Keratinocyte (primary cell): ENCODE data around the gene CASK. TPM values are rescaled to one million over a fixed set of nuclear protein-coding genes. Genes with fewer than 3 reads are reported as not detected.

Experiments
- DNase-seq: peaks from one replicate; pipeline ENCODE4 v3.0.0-alpha.2; 2011; ENCODE audit warnings: low read depth, missing footprints, low spot score
- FAIRE-seq: peaks from 2 replicates; lab custom pipeline; 2011; peaks lifted over from hg19 to GRCh38; lab: Jason Lieb, UNC
- H2AFZ ChIP-seq: 2 replicates; pipeline ENCODE4 v1.6.0; 2012; ENCODE audit warnings: low read length, control low read depth, inconsistent platforms; ENCODE audit not compliant: control insufficient read depth
- H3K27ac ChIP-seq: 2 replicates; pipeline ENCODE4 v1.5.1; 2011; ENCODE audit warnings: low read length; ENCODE audit not compliant: control insufficient read depth, insufficient read depth
- H3K27me3 ChIP-seq: 3 replicates; pipeline ENCODE4 v1.6.0; 2011; ENCODE audit warnings: low read length; ENCODE audit not compliant: control insufficient read depth, insufficient read depth; ENCODE audit errors: extremely low read depth
- H3K36me3 ChIP-seq, 2 experiments: 2 replicates in 1 of 2; 3 replicates in 1 of 2; pipeline ENCODE4 v1.5.1; 2011; ENCODE audit warnings: low read length in 2 of 2, mild to moderate bottlenecking in 1 of 2; ENCODE audit not compliant: control insufficient read depth in 2 of 2, insufficient read depth in 2 of 2; ENCODE audit errors: extremely low read depth in 1 of 2
- H3K4me1 ChIP-seq: 3 replicates; pipeline ENCODE4 v1.5.1; 2011; ENCODE audit warnings: low read length; ENCODE audit not compliant: control insufficient read depth, insufficient read depth; ENCODE audit errors: extremely low read depth
- H3K4me2 ChIP-seq: 3 replicates; pipeline ENCODE4 v1.6.0; 2011; ENCODE audit warnings: low read depth, low read length; ENCODE audit not compliant: control insufficient read depth, insufficient read depth; ENCODE audit errors: extremely low read depth
- H3K4me3 ChIP-seq, 3 experiments: fragments of 200-600 bp in 1 of 3; sonication (generic) in 1 of 3; 2 replicates in 2 of 3; 3 replicates in 1 of 3; pipeline ENCODE4 v1.5.1; 2011 to 2016; ENCODE audit warnings: low read length in 3 of 3, mild to moderate bottlenecking in 3 of 3, control low read depth in 2 of 3, inconsistent platforms in 1 of 3, low read depth in 1 of 3, mixed read lengths in 1 of 3, mixed run types in 1 of 3, moderate library complexity in 1 of 3; ENCODE audit not compliant: control insufficient read depth in 2 of 3, insufficient read depth in 2 of 3; ENCODE audit errors: extremely low read depth in 1 of 3
- H3K79me2 ChIP-seq: 2 replicates; pipeline ENCODE4 v1.6.0; 2012; ENCODE audit warnings: low read length; ENCODE audit not compliant: control insufficient read depth, insufficient read depth
- H3K9ac ChIP-seq: 3 replicates; pipeline ENCODE4 v1.6.0; 2011; ENCODE audit warnings: low read length; ENCODE audit not compliant: control insufficient read depth, insufficient read depth; ENCODE audit errors: extremely low read depth
- H3K9me1 ChIP-seq: 3 replicates; pipeline ENCODE4 v1.6.0; 2011; ENCODE audit warnings: low read length; ENCODE audit not compliant: control insufficient read depth, insufficient read depth; ENCODE audit errors: extremely low read depth
- H3K9me3 ChIP-seq: 2 replicates; pipeline ENCODE4 v1.5.1; 2012; ENCODE audit warnings: low read depth, low read length; ENCODE audit not compliant: control insufficient read depth
- H4K20me1 ChIP-seq: 3 replicates; pipeline ENCODE4 v1.6.0; 2011; ENCODE audit warnings: low read length; ENCODE audit not compliant: control insufficient read depth, insufficient read depth; ENCODE audit errors: extremely low read depth
- CTCF ChIP-seq, 3 experiments: IDR thresholded peaks in 1 of 3; conservative IDR thresholded peaks in 1 of 3; optimal IDR thresholded peaks in 1 of 3; 2 replicates in 2 of 3; 3 replicates in 1 of 3; pipeline versions ENCODE3 to v1.5.1; 2011; ENCODE audit warnings: low read length in 3 of 3, mild to moderate bottlenecking in 3 of 3, moderate library complexity in 2 of 3, control low read depth in 1 of 3, inconsistent platforms in 1 of 3; ENCODE audit not compliant: insufficient read depth in 2 of 3; ENCODE audit errors: extremely low read depth in 1 of 3
- EZH2 ChIP-seq: IDR thresholded peaks from one replicate; pipeline ENCODE4 v1.6.1; 2012; ENCODE audit warnings: inconsistent platforms, mild to moderate bottlenecking, low read length, moderate library complexity
- dilution Hi-C: fragments of 300-500 bp; cut with MboI; formaldehyde crosslinking; loops from one replicate; pipeline ENCODE4 v1.7.0; 2020; ENCODE audit warnings: low sequenced_read_pairs; ENCODE audit not compliant: extremely low pct_ligation_motif_present
- polyA plus RNA-seq, 5 experiments: library from polyadenylated mRNA; depleted of rRNA in 3 of 5; stranded (reverse) in 3 of 5; stranded (forward) in 1 of 5; unstranded in 1 of 5; fragments of >200 nt; gene quantifications; 1 replicate in 1 of 5; 2 replicates in 3 of 5; 3 replicates in 1 of 5; pipeline versions ENCODE4 v1.2.1 to v1.2.3, GENCODE V29; 2011 to 2012; ENCODE audit warnings: missing spikeins in 2 of 5, low read depth in 1 of 5, low replicate concordance in 1 of 5

CASK gene
- polyA plus RNA-seq, 1 donor (not counting 4 experiments of a cell fraction or from before 2014, with no cell fraction given) = 33.7 TPM

- H3K9me3 ChIP-seq = no peaks in the 10 kb centered on the region
- H3K4me3 ChIP-seq = no peak overlapping the region
- FAIRE-seq (no peak), DNase-seq (no peak)
- no peak overlapping the region for H3K27ac ChIP-seq
- H3K9me1 ChIP-seq = no peaks in the 10 kb centered on the region
- no peaks in the 10 kb centered on the region for H4K20me1 ChIP-seq
- no peaks in the 10 kb centered on the region for H3K36me3 ChIP-seq
- no peak overlapping the region for H3K4me2 ChIP-seq
- H3K27me3 ChIP-seq = no peaks in the 10 kb centered on the region
- H3K9ac ChIP-seq = no peak overlapping the region
- dilution Hi-C loops = no loop called here
- no peaks in the 10 kb centered on the region for H3K4me1 ChIP-seq
- TF ChIP-seq CTCF (optimal IDR thresholded peaks at IDR 0.05 in 1 of 3, IDR thresholded peaks at IDR 0.05 in 1 of 3, conservative IDR thresholded peaks at IDR 0.05 in 1 of 3; ENCODE audit: extremely low read depth in 1 of 3, insufficient read depth in 2 of 3, low read length in 3 of 3) = no peak
- TF ChIP-seq EZH2 = no peak
- H3K79me2 ChIP-seq = no peaks in the 10 kb centered on the region
- H2AFZ ChIP-seq = no peak overlapping the region
Observed at GRCh38 chrX:41693024-41693423, 230.3 kb downstream of the CASK start.

GRCh38 chrX:41692162-41692749 lies 231.1 kb downstream of the CASK start:
- FAIRE-seq = no peak
- no peaks in the 10 kb centered on the region for H3K9me3 ChIP-seq
- no peak overlapping the region for H3K4me3 ChIP-seq
- no peaks in the 10 kb centered on the region for H3K79me2 ChIP-seq
- no peaks in the 10 kb centered on the region for H3K27me3 ChIP-seq
- TF ChIP-seq CTCF (optimal IDR thresholded peaks at IDR 0.05 in 1 of 3, IDR thresholded peaks at IDR 0.05 in 1 of 3, conservative IDR thresholded peaks at IDR 0.05 in 1 of 3; ENCODE audit: extremely low read depth in 1 of 3, insufficient read depth in 2 of 3, low read length in 3 of 3) (no peak), EZH2 (no peak)
- H3K36me3 ChIP-seq = no peaks in the 10 kb centered on the region
- H2AFZ ChIP-seq = no peak overlapping the region
- no peak overlapping the region for H3K4me2 ChIP-seq
- no peak overlapping the region for H3K27ac ChIP-seq
- no peaks in the 10 kb centered on the region for H3K9me1 ChIP-seq
- no peaks in the 10 kb centered on the region for H4K20me1 ChIP-seq
- dilution Hi-C loops = no loop called here
- H3K9ac ChIP-seq = no peak overlapping the region
- H3K4me1 ChIP-seq = no peaks in the 10 kb centered on the region
- DNase-seq = no peak
